Testis (tissue), 3 donors: Measurements from ENCODE around the gene TM4SF1. TPM values are rescaled to one million over a fixed set of nuclear protein-coding genes. Genes with fewer than 3 reads are reported as not detected.

Source experiments
- DNase-seq: peaks from one replicate; pipeline ENCODE4 v3.0.0-alpha.2; 2019
- H3K27ac ChIP-seq, 2 donors: fragments of 200-600 bp; sonication (generic); one replicate each; pipeline ENCODE4 v1.5.1; 2019
- H3K27me3 ChIP-seq: fragments of 200-600 bp; sonication (generic); one replicate; pipeline ENCODE4 v1.5.1; 2019
- H3K36me3 ChIP-seq: fragments of 200-600 bp; sonication (generic); one replicate; pipeline ENCODE4 v1.5.1; 2017; ENCODE audit warnings: low read depth; ENCODE audit errors: missing control alignments
- H3K4me1 ChIP-seq: fragments of 200-600 bp; sonication (generic); one replicate; pipeline ENCODE4 v1.5.1; 2019
- H3K4me3 ChIP-seq, 2 donors: fragments of 200-600 bp; sonication (generic); one replicate each; pipeline ENCODE4 v1.5.1; 2017 to 2019
- H3K9me3 ChIP-seq: fragments of 200-600 bp; sonication (generic); one replicate; pipeline ENCODE4 v1.5.1; 2017
- CTCF ChIP-seq, 3 experiments: fragments of 450-650 bp in 2 of 3; fragments of 200-600 bp in 1 of 3; sonication (generic) in 1 of 3; IDR thresholded peaks; one replicate each; pipeline ENCODE4 v1.5.1; 2016 to 2019; ENCODE audit warnings: antibody characterized with exemption in 3 of 3, mild to moderate bottlenecking in 2 of 3, moderate library complexity in 1 of 3
- POLR2A ChIP-seq: fragments of 450-650 bp; IDR thresholded peaks from one replicate; pipeline ENCODE4 v1.6.1; 2017; ENCODE audit warnings: antibody characterized with exemption, mild to moderate bottlenecking, moderate library complexity
- WGBS, 2 donors: methylation state at CpG; one replicate each; pipeline ENCODE4 v1.1.5; 2018; 5-methylcytosine and 5-hydroxymethylcytosine counted together
- intact Hi-C: fragments of 100-400 bp; cut with DNase I; formaldehyde crosslinking; loops from one replicate; pipeline ENCODE4 v1.15.1; 2023; ENCODE audit warnings: low total_unique reads
- polyA plus RNA-seq: library from polyadenylated mRNA; stranded (reverse); fragments of 350-450 nt; fragmentation: Illumina TruSeq; extraction: RNeasy Lipid Tissue Mini Kit (QIAGEN cat#74804); gene quantifications from one replicate; pipeline ENCODE4 v1.2.3, GENCODE V29; 2014; ENCODE audit warnings: low read depth, low replicate concordance; ENCODE audit not compliant: insufficient read depth
- total RNA-seq, 2 donors: library from RNA; depleted of rRNA; stranded (reverse); fragments of >200 nt; gene quantifications; one replicate each; pipeline ENCODE4 v1.2.3, GENCODE V29; 2016

TM4SF1 gene
- total and polyA plus RNA-seq, 3 donors from 2014 or later: 16.2 to 62.7 (median 24.9) TPM

DNA sequence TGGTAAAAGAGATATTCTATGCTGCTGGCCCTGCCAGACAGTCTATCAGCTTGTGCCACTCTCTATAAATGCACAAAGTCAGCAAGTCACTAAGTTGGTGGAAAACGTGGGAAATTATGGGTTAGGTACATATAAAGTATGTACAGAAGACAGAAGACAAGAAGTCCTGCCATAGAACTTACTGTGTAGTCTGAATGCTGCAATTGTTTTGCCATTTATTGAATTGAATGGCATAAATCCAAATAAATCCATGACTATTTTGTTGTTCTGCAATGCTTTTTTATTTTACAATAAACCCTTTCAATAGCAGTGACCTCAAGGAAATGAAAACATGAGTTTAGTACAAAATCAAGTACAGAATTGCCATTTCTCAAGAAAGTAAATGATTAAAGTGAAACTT lies 34.1 kb upstream of the TM4SF1 start:
- Histone ChIP-seq H3K27ac (no peak overlapping the region), H3K27me3 (no peaks in the 10 kb centered on the region), H3K9me3 (no peaks in the 10 kb centered on the region), H3K4me1 (peaks cover 4% of the 10 kb centered on the region), H3K4me3 (no peak overlapping the region), H3K36me3 (no peaks in the 10 kb centered on the region)
- TF ChIP-seq POLR2A (no peak), CTCF (IDR thresholded peaks at IDR 0.05) (no peak)
- intact Hi-C loops: no loop called here
- WGBS, 2 donors: 27 to 49% methylated on average over 1 of the region's 1 CpG
- DNase-seq: no peak

DNA sequence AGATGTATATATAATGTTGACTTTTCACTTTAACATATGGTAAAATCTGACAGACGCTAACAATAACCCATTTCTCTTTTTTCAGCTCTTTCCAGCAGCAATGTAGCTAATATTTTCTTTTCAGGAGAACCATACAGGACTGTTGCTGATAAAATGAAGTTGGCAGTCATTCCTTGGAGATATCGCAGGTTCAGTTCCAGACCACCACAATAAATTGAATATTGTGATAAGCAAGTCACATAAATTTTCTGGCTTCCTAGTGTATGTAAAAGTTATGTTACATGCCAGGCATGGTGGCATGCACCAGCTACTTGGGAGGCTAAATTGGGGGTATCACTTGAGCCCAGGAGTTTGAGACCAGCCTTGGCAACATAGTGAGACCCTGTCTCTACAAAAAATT lies 31.9 kb upstream of the TM4SF1 start:
- Histone ChIP-seq H3K27ac (no peak overlapping the region), H3K9me3 (no peaks in the 10 kb centered on the region), H3K27me3 (no peaks in the 10 kb centered on the region), H3K4me1 (peaks cover 2% of the 10 kb centered on the region), H3K36me3 (no peaks in the 10 kb centered on the region), H3K4me3 (no peak overlapping the region)
- DNase-seq: no peak
- no peak for TF ChIP-seq POLR2A
- TF ChIP-seq CTCF (IDR thresholded peaks at IDR 0.05): no peak
- WGBS, 2 donors: 90% methylated on average over 2 of the region's 2 CpGs
- intact Hi-C loops: no loop called here

DNA sequence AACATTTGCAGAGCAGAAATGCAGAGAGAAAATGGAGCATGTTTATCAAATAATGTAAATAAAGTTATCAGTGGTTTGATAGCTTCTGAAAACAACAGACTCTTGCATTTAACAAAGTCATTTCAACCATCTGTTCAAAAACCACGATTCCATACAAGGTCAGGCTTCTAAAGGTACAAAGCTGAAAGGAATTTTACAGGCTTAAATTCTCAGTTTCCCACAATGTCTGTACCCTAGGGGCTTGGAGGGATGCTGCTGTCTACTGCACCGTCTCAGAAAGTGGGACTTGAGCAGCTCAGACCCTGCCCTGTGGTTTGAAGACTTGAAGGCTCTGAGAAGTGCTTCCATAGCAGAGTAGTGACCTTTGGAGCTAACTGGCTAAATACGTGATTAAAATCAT lies 30.4 kb upstream of the TM4SF1 start:
- TF ChIP-seq CTCF (IDR thresholded peaks at IDR 0.05): no peak
- no peak for TF ChIP-seq POLR2A
- intact Hi-C loops: no loop called here
- Histone ChIP-seq H3K9me3 (no peaks in the 10 kb centered on the region), H3K27ac (no peak overlapping the region), H3K36me3 (no peaks in the 10 kb centered on the region), H3K4me1 (no peaks in the 10 kb centered on the region), H3K4me3 (no peak overlapping the region), H3K27me3 (no peaks in the 10 kb centered on the region)
- WGBS, 2 donors: 41 to 56% methylated on average over 3 of the region's 3 CpGs
- no peak for DNase-seq

DNA sequence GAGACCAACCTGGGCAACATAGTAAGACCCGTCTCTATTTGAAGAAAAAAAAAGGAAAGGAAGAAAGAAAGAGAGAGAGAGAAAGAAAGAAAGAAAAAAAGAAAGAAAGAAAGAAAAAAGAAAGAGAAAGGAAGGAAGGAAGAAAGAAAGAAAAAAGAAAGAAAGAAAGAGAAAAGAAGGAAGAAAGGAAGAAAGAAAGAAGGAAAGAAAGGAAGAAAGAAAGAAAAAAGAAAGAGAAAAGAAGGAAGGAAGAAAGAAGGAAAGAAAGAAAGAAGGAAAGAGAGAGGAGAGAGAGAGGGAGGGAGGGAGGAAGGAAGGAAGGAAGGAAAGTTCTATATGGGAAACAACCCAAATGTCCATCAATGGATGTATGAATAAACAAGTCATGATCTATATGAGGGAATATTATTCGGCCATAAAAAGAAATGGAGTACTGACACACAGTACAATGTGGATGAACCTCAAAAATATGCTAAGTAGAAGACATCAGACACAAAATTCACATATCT lies 28.8 kb upstream of the TM4SF1 start:
- H3K36me3 ChIP-seq: no peaks in the 10 kb centered on the region
- intact Hi-C loops: no loop called here
- H3K4me1 ChIP-seq: no peaks in the 10 kb centered on the region
- TF ChIP-seq CTCF (IDR thresholded peaks at IDR 0.05) (no peak), POLR2A (no peak)
- no peak overlapping the region for H3K4me3 ChIP-seq
- H3K27me3 ChIP-seq: no peaks in the 10 kb centered on the region
- no peak overlapping the region for H3K27ac ChIP-seq
- 94 to 97% methylated on average over 2 of the region's 2 CpGs for WGBS, 2 donors
- DNase-seq: no peak
- no peaks in the 10 kb centered on the region for H3K9me3 ChIP-seq

DNA sequence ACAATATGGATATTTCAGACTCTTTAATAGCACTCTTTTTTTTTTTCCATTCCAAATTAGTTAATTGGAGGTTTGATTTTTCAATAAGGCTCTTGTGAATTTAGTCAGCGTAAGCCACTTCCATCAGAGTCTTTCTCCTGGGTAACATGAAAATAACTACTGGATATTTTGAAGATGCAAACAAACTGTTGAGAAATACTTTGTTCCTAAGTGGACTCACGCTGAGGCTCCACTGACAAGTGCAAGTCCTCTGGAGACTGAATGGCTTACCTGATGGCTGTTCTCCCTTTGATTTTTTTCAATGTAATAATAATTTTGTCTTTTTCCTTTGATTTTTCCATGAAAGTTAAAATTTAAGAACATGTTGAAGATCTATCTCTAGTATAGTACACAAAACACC lies 26.0 kb upstream of the TM4SF1 start:
- Histone ChIP-seq H3K27me3 (no peaks in the 10 kb centered on the region), H3K9me3 (no peaks in the 10 kb centered on the region), H3K36me3 (no peaks in the 10 kb centered on the region), H3K27ac (no peak overlapping the region), H3K4me3 (no peak overlapping the region), H3K4me1 (no peaks in the 10 kb centered on the region)
- TF ChIP-seq POLR2A (no peak), CTCF (IDR thresholded peaks at IDR 0.05) (no peak)
- intact Hi-C loops: no loop called here
- WGBS, 2 donors: 95 to 98% methylated on average over 2 of the region's 2 CpGs
- DNase-seq: no peak
